GF-D8 (cell line): ENCODE measurements around the gene LZTS3.
"Not testable (repeated sequence)": the region's sequence is repeated elsewhere in the genome, so short reads cannot be mapped to it uniquely, and the experiment has no call there.

Experiments used
- DNase-seq: peaks from one replicate; lab custom pipeline; 2025; lab: John Stamatoyannopoulos, UW

Gene LZTS3

DNA sequence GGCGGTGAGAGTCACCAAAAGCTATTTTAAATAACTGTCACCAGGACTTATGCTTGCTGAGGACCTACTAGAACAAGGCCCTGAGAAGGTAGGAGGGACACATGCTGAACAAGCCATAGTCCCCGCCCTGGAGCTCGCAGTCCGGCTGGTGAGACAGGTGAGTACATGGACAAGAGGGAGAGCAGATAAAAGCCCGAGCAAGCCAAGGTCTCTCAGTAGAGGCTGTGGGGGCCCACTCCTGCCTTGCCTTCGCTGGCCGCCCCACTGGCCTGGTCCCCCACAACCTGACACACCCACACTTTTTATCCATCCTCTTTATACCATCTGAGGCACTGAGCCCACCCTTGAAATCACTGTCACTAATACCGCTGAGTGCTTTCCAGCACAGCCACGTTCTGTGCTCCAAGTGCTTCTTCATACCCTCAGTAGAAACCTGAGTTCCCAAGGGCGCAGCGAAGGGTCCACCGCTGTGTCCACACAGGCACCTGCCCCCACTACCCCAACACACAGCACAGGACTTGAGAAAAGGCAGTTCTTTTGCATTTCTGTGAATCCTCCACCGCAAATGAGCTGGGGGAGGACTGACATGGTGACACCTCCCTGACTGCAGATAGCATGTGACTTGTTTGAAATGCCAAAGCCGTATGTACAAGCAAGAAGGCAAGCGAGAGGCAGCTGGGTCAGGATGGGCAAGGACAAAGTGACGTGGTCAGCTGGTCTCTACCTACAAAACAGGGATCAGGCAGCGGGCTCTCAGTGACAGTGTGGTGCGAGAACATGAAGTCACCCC is 19.1 kb upstream of the LZTS3 start:
- no peak for DNase-seq

DNA sequence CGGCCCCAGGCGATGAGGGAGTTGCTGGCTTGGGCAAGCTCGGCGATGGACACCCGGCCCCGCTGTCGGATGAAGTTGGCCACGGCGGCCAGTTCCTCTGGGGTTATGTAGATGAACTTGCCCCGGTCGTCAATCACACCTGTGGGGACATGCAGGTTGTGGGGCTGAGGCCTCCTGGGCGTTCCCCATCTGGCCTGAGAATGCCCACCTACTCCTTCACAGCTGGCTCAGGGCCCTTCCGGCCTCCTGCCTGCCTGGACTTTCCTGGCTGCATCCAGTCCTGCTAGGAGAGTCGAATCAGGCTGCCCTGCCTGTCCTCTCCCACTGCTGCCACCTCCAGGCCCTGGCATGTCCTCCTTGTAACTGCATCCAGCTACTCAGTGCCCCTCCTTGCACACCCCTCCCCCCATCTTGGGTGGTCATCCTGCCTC is 17.3 kb upstream of the LZTS3 start:
- no peak for DNase-seq

GRCh38 chr20:3189561-3190131 is 16.3 kb upstream of the LZTS3 start:
- no peak for DNase-seq

DNA sequence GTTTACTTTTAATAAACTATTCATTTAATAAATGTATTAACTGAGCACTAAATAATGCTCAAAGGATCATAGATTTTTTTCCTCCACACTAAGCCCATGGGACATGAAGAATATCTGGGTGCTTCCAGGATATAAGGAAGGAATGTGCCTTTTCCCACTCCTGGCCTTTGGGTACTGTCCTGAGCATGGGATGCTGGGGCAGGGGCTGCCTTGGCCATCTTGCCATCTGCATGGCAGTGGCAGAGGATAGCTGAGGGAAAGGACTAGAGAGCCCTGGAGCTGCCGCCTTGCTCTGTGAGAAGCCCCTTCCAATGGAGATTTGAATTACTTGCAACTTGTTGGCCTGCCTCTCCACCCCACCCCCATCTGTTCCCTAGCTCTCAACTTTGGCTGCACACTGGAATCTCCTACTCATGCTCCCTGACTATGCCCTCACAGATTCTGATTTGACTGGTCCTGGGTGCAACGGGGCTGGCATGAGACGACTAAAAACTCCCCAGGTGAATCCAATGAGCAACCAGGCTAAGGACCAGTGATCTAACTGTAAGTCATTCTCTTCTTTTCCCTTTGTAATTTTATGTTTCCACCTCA is 15.6 kb upstream of the LZTS3 start:
- DNase-seq: no peak

- DNase-seq: not testable (repeated sequence)
These were observed 14.5 kb upstream of the LZTS3 start for GRCh38 chr20:3187861-3188260.

DNA sequence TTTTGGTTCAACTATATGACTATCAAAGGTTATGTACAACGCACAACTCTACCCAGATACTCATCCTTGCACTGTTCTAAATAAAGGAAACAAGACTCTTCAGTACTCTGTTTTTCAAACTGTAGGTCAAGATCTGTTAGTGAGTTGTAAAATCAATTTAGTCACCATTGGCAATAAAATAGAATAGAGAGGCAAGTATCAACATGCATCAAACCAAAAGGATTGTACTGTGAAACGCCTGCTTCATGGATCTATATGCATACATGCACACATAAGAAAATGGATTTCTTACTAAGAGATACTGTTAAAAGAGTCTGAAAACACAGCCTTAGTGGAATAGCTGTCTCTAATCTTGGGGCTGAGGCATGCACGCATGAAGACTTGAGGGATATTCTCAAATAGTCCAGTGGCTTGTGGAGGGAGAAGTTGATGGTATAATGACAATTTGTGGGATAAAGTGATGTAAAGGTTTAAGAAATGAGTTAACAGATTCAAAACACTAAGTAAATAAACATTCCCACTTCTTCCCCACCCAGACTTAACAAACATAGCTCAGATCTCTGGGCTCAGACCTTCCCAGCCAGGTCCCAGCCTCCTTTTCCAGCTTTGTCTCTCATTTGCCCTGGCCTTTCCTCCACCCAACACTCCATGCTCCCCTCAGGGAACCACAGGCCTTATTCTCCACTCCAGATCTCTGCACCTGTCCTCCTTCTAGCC is 10.7 kb upstream of the LZTS3 start:
- no peak for DNase-seq

DNA sequence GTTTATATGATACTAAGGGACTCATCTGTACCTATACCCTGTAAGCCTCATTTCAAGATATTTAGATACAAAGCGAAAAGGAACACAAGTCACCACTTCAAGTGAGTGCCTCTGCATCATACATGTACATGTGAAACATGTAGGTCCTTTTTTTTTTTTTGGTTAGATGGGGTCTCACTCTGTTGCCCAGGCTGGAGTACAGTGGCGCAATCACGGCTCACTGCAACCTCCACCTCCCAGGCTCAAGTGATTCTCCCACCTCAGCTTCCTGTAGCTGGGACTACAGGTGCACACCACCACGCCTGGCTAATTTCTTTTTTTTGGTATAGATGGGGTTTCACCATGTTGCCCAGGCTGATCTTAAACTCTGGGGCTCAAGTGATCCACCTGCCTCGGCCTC is 9.1 kb upstream of the LZTS3 start:
- DNase-seq: not testable (repeated sequence)

GRCh38 chr20:3181270-3181669 is 7.9 kb upstream of the LZTS3 start:
- no peak for DNase-seq

- DNase-seq: no peak
These were observed 7.0 kb upstream of the LZTS3 start for GRCh38 chr20:3180319-3180718.

GRCh38 chr20:3177746-3178485 is 4.6 kb upstream of the LZTS3 start:
- DNase-seq: no peak

DNA sequence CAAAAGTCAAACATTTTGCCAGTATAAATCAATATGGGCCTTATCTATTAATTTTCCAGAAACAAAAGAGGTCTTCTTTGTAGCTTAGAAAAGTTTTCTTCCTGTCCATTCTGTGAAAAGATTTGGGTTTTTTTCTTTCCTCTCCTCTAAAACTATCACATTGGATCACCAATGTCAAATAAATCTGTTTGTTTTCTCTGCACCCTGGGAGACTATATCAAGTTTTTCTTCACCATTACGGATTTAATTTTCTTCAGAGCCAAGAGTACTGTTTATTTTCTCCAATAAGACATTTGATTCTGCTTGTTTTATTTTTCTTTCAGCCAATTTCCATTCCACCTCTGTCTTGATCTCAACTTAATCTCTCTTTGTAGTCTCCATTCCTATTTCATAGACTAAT is 1.9 kb upstream of the LZTS3 start:
- DNase-seq: no peak

DNA sequence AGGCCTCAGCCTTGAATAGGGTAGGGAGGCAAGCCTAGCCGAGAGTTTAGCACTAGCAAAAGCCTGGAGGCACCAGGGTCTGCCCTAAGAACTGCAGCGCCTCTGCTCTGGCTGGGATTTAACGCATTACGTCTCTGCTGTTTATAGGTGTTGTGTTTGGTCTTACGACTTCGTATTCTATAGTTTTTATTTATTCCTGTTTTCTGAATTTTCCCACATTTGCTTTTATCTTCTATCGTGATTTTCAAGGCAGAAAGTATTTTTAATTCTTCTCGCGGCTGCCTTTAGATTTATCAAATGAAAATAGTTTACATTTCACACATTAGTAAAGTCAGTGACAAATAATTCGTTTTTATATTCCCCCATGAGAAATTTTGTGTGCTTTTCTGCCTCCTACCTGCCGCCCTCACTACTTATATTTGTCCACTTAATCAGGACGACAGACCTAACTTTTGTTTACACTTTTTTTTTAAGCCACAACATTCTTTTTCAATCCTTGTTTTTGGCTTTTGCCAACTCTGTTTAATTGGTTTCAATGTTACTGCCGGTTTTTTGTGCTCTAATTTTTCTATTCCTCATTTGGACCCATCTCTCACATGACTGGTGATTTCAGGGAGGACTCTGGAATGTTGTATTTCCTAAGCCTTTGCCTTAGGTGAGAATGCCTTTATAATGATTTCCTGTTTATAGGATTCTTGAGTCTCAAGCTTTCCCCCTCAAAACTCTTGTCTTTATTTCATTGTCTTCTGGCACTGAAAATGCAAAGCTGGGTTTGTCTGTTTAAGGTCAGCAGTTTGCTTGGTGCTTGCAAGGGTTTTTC is 1.3 kb upstream of the LZTS3 start:
- DNase-seq: no peak

DNA sequence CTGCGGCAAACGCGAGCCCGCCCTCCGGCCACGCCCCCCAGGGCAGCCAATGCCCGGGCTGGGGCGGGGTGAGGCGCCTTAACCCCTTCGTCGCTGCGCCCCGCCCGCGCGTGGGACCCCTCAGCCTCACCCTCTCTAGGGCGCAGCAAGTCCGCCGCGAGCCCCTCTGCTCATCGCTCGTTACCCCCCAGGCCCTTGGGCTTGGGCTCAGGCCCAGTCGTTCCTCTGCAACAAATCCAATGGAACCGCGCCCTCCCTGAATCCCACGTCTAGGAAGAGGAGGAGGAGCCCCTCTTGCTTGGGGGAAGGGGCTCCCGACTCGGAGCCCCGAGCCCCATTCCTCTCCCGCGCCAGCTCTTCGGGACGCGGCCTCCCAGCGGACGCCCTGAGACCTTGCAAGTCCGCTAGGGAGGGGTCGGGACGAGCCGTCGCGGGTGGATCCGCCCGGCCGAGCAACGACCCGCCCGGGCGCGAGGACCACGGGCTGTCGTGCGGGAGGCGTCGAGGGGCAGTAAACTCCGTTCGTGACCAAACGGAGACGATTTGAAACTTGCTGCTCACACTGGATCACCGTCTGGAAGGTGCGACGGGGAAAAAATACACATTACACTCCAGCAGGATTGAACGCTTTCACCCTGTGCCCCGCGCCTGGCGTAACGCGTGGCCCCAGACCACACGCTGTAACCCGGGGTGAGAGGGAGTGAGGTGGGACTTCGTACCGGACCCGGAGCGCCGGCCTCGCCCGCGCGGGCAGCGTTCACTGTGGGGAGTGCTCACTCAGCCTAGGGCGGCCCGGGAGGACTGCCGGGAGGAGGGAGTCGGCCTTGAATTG is 477 bp upstream of the LZTS3 start:
- peak; percentile 11 for DNase-seq

- DNase-seq: no peak
These were observed 1.0 kb downstream of the LZTS3 start for GRCh38 chr20:3172126-3172932.

DNA sequence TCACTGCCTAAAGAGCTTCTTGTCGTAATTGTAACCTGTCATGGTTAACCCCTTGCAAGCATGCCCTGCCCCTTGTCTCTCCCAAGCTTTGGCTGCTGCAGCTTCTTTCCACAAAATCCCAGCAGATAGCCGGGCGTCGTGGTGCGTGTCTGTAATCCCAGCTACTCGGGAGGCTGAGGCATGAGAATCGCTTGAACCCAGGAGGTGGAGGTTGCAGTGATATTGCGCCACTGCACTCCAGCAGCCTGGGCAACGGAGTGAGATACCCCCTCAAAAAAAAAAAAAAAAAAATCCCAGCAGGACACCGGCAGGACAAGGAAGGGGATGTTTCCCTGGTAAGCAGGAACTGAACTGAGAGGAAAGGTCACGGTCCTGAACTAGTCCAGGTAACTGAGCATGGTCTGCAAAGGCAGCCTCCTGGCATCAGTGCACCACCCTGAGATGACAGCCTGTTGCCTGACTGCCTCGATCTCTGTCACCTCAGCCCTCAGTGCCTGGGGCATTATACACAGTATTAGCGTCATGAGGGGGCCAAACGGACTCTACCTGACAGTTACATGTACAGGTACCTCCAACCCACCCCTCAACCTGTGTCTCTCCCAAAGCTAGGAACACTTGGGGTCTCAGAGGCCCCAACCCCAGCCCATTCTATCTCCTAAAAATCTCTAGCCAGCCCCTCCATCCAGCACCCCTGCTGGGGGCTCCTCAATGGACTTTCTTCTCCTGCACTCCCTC is 1.8 kb downstream of the LZTS3 start:
- no peak for DNase-seq

DNA sequence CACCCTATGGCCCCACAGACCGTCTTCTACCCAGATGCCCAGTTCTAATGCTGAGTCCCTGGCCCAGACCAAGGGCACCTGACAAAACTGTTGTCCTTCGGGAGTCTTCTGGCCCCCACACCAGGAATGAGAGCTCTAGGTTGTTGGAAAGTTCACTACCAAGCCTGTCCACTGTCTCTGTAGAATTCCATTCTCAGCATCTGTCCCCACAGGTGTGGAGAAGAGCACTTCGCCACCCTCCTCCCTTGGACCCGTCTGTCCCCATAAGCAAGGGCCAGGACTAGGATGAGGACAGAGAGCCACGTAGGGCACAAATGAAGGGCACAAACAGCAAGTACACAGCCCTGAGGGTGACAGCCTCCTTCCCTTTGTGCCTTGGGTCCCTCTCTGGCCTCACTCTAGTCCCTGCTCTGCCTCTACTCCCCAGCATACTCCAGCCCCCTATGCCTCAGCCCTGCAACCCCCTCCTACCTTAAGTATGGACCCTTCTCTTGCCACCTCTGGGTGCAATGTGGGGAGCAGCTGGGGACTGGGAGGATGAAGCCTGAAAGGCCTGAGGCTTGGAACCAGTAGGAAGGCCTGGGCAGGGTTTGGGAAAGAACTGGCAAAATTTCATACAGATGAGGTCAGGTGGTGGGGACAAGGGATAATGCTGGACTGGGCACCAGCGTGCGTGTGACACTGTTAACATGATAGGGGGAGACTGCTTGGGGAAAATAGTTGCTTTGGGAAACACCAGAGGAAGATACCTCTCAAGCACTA is 4.3 kb downstream of the LZTS3 start:
- no peak for DNase-seq

- DNase-seq: no peak
These were observed 5.1 kb downstream of the LZTS3 start for GRCh38 chr20:3168079-3168828.
